ENCODE results near the gene CHM.
"Not testable (repeated sequence)": the region's sequence is repeated elsewhere in the genome, so short reads cannot be mapped to it uniquely, and the experiment has no call there.

The CHM gene

DNA sequence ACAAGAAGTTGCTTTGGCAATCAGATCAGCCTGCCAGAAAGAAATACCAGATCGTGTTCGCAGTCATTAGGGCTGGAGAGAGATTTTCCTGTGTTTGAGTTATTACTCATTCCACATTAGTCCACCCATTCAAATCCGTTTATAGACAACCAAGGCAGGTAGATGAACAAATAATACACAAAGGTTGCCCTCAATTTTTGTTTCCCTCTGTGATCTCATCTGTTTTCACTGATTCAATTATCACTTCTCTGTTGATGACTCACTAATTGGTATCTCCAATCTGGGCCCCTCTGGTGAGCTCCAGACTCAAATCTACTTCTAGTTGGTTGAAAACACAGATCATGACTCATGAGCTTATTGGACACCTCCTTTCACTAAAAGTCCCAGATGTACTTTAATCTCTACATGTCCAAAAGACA lies 54.5 kb downstream of the CHM start:
- TF ChIP-seq, protein P1, sequence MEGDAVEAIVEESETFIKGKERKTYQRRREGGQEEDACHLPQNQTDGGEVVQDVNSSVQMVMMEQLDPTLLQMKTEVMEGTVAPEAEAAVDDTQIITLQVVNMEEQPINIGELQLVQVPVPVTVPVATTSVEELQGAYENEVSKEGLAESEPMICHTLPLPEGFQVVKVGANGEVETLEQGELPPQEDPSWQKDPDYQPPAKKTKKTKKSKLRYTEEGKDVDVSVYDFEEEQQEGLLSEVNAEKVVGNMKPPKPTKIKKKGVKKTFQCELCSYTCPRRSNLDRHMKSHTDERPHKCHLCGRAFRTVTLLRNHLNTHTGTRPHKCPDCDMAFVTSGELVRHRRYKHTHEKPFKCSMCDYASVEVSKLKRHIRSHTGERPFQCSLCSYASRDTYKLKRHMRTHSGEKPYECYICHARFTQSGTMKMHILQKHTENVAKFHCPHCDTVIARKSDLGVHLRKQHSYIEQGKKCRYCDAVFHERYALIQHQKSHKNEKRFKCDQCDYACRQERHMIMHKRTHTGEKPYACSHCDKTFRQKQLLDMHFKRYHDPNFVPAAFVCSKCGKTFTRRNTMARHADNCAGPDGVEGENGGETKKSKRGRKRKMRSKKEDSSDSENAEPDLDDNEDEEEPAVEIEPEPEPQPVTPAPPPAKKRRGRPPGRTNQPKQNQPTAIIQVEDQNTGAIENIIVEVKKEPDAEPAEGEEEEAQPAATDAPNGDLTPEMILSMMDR (IDR thresholded peaks at IDR 0.05; ENCODE audit: control insufficient read depth, insufficient read depth, low read depth, low read length, missing control alignments), result no peak
- no peak for DNase-seq (ENCODE audit: low read depth)
- no peak overlapping the region for H3K4me3 ChIP-seq (ENCODE audit: control insufficient read depth, low read depth, low read length)

DNA sequence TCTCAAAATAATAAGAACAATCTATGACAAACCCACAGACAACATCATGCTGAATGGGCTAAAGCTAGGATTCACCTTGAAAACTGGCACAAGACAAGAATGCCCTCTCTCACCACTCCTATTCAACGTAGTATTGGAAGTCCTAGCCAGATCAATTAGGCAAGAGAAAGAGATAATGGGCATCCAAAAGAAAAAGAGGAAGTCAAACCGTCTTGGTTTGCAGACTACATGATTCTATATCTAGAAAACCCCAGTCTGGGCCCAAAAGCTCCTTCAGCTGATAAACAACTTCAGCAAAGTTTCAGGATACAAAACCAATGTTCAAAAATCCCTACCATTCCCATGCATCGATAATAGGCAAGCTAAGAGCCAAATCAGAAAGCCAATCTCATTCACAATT lies 59.0 kb downstream of the CHM start:
- DNase-seq (ENCODE audit: low read depth), result no peak
- TF ChIP-seq, protein P1 (IDR thresholded peaks at IDR 0.05; ENCODE audit: control insufficient read depth, insufficient read depth, low read depth, low read length, missing control alignments), result no peak

DNA sequence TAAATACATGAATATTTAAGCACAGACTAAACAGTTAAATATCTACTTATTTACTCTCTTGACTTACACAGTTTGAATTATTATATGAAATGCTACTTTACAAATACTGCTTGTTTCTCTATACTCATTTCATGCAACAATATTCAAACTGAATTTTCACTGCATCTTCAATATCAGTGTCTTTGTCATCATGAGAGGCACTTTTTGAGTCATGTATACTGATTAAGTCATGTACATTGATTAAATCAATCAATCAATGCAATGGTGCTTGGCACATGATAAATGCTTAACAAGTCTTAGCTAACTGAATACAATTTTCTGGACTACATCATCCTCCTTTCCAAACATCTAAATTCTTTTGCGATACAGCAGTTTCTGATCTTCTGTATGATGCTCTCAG lies 67.1 kb downstream of the CHM start:
- DNase-seq (ENCODE audit: low read depth), result no peak
- H3K4me3 ChIP-seq (ENCODE audit: control insufficient read depth, low read depth, low read length), result no peak overlapping the region
- TF ChIP-seq, protein P1 (IDR thresholded peaks at IDR 0.05; ENCODE audit: control insufficient read depth, insufficient read depth, low read depth, low read length, missing control alignments), result no peak

More for the DNA sequence above, 59.0 kb downstream of the CHM start:
- H3K4me3 ChIP-seq (ENCODE audit: control insufficient read depth, low read depth, low read length), result no peak overlapping the region

DNA sequence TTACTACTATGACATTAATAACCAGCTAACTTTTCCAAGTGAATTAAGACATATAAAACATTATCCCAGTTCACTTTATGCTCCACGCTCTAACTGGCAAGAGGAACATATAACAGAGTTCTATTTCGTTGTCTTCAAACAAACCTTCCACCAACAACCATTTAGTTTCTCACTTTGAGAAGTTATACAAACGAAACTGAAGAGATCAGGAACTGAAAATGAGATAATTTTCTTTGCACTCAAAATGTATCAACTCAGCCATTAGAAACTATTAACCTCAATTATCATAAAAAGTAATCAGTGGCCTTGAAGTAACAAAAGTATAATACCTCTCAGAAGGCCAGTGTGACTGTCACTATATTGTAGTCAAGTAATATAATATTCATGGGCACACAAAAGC lies 70.1 kb downstream of the CHM start:
- no peak overlapping the region for H3K4me3 ChIP-seq (ENCODE audit: control insufficient read depth, low read depth, low read length)
- TF ChIP-seq, protein P1 (IDR thresholded peaks at IDR 0.05; ENCODE audit: control insufficient read depth, insufficient read depth, low read depth, low read length, missing control alignments), result no peak
- no peak for DNase-seq (ENCODE audit: low read depth)

DNA sequence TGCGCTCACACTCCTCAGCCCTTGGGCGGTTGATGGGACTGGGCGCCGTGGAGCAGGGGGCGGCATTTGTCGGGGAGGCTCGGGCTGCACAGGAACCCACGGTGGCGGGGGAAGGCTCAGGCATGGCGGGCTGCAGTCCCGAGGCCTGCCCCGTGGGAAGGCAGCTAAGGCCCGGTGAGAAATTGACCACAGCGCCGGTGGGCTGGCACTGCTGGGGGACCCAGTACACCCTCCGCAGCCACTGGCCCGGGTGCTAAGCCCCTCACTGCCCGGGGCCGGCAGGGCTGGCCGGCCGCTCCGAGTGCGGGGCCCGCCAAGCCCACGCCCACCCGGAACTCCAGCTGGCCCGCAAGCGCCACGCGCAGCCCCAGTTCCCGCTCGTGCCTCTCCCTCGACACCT lies 75.0 kb downstream of the CHM start:
- not testable (repeated sequence) for DNase-seq (ENCODE audit: low read depth); H3K4me3 ChIP-seq (ENCODE audit: control insufficient read depth, low read depth, low read length)

DNA sequence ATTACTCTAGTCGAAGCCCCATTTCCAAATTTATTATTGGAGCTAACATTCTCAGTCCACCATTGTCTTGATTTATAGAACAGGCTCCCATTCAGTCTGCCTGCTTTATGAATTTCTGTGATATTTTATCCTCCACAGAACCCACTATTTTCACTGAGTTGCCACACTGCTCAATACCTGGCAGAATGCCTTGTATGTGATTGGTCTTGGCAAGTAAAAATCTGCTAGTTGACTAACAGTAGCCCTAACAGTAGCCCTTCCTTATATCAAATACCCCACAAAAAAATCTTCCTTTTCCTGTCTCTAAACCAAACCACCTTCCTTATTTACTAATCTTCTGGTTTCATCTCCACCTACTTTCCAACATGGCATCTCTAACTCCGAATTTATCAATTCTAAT lies 82.6 kb downstream of the CHM start:
- TF ChIP-seq, protein P1 (IDR thresholded peaks at IDR 0.05; ENCODE audit: control insufficient read depth, insufficient read depth, low read depth, low read length, missing control alignments), result no peak
- no peak for DNase-seq (ENCODE audit: low read depth)
- H3K4me3 ChIP-seq (ENCODE audit: control insufficient read depth, low read depth, low read length), result no peak overlapping the region

DNA sequence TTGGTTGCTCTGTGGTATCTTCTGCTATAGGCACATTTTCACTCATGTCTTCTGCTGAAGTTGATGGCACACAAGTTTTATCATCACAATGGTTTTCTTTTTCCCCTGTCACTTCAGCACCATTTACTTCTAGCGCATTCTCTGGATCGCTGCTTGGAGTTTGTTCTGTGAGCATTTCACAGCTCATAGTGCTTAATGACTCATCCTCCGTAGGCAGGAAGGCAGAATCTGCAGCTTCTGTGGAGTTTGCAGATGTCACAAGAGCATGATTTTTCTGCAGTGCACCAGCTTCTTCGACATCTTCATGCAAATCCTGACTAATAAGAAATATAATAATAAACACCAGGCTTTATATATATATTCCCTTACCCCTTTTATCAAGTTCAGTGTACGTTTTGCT lies 83.6 kb downstream of the CHM start:
- no peak overlapping the region for H3K4me3 ChIP-seq (ENCODE audit: control insufficient read depth, low read depth, low read length)
- TF ChIP-seq, protein P1 (IDR thresholded peaks at IDR 0.05; ENCODE audit: control insufficient read depth, insufficient read depth, low read depth, low read length, missing control alignments), result no peak
- peak; percentile 37 for DNase-seq (ENCODE audit: low read depth)
